ENCODE results near the gene P3R3URF.

Gene P3R3URF

DNA sequence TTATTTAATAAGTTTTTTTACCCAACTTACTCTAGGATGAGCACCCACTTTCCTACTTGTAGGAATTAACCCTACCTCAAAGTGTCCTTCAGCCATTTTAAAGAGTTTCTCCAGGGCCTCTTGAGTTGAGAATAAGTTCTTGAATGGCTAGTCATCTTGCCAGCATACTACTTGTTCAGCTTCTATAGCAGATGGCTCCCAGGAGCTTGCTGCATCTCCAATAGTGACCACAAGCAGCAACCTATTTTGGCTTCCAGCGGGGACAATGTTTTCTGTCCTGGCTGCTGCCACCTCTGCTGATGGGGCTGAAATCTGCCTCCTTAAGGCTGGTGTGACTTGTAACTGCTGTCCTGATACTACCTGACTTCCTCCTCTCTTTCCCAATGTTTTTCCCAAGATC lies 23.1 kb downstream of the P3R3URF start:
- no peak for TF ChIP-seq CTCF (IDR thresholded peaks at IDR 0.05; ENCODE audit: low read depth, low read length, missing control alignments)
- no peak for DNase-seq (ENCODE audit: low read depth)
- no peak overlapping the region for H3K4me3 ChIP-seq (ENCODE audit: low read depth, low read length)

GRCh38 chr1:46152016-46152415 lies 24.3 kb downstream of the P3R3URF start:
- TF ChIP-seq CTCF (IDR thresholded peaks at IDR 0.05; ENCODE audit: low read depth, low read length, missing control alignments), result no peak
- no peak for DNase-seq (ENCODE audit: low read depth)
- H3K4me3 ChIP-seq (ENCODE audit: low read depth, low read length), result no peak overlapping the region

GRCh38 chr1:46150085-46150484 lies 26.2 kb downstream of the P3R3URF start:
- DNase-seq (ENCODE audit: low read depth), result no peak
- no peak for TF ChIP-seq CTCF (IDR thresholded peaks at IDR 0.05; ENCODE audit: low read depth, low read length, missing control alignments)

DNA sequence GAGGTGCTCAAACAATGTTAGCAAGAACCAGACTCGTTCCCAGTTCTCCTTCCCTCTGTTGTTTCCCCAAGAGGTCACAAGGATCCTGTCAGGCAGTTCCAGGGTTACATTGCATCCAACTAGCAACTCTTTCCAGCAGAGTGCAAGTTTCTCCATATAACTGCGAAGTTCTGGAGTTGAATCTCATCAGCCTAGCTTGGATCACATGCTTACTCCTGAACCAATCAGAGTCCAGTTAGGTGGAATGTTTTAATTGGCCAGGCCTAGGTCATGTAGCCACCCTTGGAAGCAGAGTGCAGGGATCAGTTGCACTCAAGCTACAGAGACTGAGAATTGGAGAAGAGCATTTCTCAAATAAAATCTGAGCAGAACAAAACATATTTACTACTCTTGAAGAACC lies 28.0 kb downstream of the P3R3URF start:
- no peak for DNase-seq (ENCODE audit: low read depth)
- H3K4me3 ChIP-seq (ENCODE audit: low read depth, low read length), result no peak overlapping the region
- TF ChIP-seq CTCF (IDR thresholded peaks at IDR 0.05; ENCODE audit: low read depth, low read length, missing control alignments), result no peak

More at GRCh38 chr1:46150085-46150484, 26.2 kb downstream of the P3R3URF start:
- no peak overlapping the region for H3K4me3 ChIP-seq (ENCODE audit: low read depth, low read length)

GRCh38 chr1:46137916-46138315 lies 38.4 kb downstream of the P3R3URF start:
- H3K4me3 ChIP-seq (ENCODE audit: low read depth, low read length), result no peak overlapping the region
- no peak for DNase-seq (ENCODE audit: low read depth)
- no peak for TF ChIP-seq CTCF (IDR thresholded peaks at IDR 0.05; ENCODE audit: low read depth, low read length, missing control alignments)

DNA sequence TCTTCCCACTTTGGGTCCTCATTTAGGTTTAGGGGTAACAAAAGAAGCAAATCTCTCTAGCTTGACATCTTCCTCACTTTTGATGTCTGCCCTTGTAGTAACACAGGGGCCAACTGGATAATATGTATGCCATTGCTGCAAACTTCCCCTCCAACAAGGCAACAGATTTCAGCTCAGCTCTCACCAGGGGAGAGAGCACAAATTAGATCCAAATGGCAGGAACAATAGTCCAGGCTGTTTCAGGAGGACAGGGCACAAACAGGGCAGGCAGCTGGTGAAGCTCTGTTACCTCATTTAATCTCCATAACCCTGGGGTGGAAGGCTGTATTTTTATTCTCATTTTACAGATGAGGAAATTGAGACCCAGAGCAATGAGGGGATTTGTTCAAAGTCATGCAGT lies 39.6 kb downstream of the P3R3URF start:
- DNase-seq (ENCODE audit: low read depth), result no peak
- H3K4me3 ChIP-seq (ENCODE audit: low read depth, low read length), result no peak overlapping the region
- no peak for TF ChIP-seq CTCF (IDR thresholded peaks at IDR 0.05; ENCODE audit: low read depth, low read length, missing control alignments)

DNA sequence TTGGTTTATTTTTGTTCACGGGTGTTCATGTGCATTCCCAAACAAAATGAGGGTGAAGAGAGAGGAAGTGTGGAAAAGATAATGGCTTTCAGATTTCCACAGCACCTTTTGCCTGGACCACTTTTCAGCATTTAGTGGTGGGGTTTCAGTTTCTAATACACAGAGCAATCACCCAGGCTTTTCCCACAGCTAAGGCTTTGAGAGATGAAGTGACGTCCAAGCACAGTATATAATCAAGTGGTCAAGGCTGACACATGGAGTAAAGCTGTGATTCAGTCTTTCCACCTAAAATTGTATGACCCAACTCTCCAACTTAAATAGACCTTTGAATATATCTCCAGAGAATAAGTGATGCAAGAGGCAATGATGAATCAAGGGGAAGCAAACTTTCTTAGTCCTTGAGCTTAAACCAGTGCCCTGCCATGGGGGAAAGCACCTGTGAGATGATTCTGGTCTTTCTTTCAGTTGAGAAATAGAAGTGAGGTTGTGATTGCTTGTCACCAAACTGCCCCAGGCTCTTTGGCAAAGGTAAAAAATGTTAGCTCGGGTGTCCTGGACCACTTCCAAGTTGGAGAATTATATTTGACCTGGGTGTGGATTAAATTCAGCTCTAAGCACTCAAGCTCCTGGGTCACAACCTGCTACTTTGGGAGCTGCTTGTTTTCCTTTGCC lies 41.5 kb downstream of the P3R3URF start:
- no peak for DNase-seq (ENCODE audit: low read depth)
- H3K4me3 ChIP-seq (ENCODE audit: low read depth, low read length), result no peak overlapping the region
- no peak for TF ChIP-seq CTCF (IDR thresholded peaks at IDR 0.05; ENCODE audit: low read depth, low read length, missing control alignments)
